Fibroblast of lung (primary cell): ENCODE results near the gene MAP1A. TPM values are rescaled to one million over a fixed set of nuclear protein-coding genes. Genes with fewer than 3 reads are reported as not detected.

ENCODE experiments used
- DNase-seq, 2 donors: peaks; one replicate each; pipeline versions ENCODE4 v3.0.0 to v3.0.0-alpha.2; 2010; ENCODE audit warnings: low read depth in 2 of 2
- H2AFZ ChIP-seq: 2 replicates; pipeline ENCODE4 v1.5.1; 2012; ENCODE audit warnings: low read length, control low read depth, inconsistent platforms
- H3K27ac ChIP-seq: 2 replicates; pipeline ENCODE4 v1.5.1; 2011; ENCODE audit warnings: low read length, control low read depth; ENCODE audit not compliant: insufficient read depth
- H3K27me3 ChIP-seq: 2 replicates; pipeline ENCODE4 v1.5.1; 2011; ENCODE audit warnings: mild to moderate bottlenecking, low read length; ENCODE audit not compliant: control insufficient read depth, insufficient read depth
- H3K36me3 ChIP-seq: 2 replicates; pipeline ENCODE4 v1.5.1; 2011; ENCODE audit warnings: low read length; ENCODE audit not compliant: control insufficient read depth, insufficient read depth
- H3K4me1 ChIP-seq: 2 replicates; pipeline ENCODE4 v1.5.1; 2011; ENCODE audit warnings: low read length; ENCODE audit not compliant: control insufficient read depth, insufficient read depth; ENCODE audit errors: extremely low read depth
- H3K4me2 ChIP-seq: 2 replicates; pipeline ENCODE4 v1.5.1; 2011; ENCODE audit warnings: low read length, control low read depth; ENCODE audit not compliant: insufficient read depth; ENCODE audit errors: extremely low read depth
- H3K4me3 ChIP-seq, 4 experiments: fragments of 200-600 bp in 1 of 4; sonication (generic) in 1 of 4; replicated peaks in 1 of 4; 2 replicates each; pipeline ENCODE4 v1.5.1; 2011 to 2016; ENCODE audit warnings: low read length in 4 of 4, low read depth in 3 of 4, mild to moderate bottlenecking in 3 of 4, control low read depth in 2 of 4, inconsistent platforms in 1 of 4, mixed read lengths in 1 of 4; ENCODE audit not compliant: insufficient read depth in 1 of 4; ENCODE audit errors: control extremely low read depth in 1 of 4
- H3K79me2 ChIP-seq: 2 replicates; pipeline ENCODE4 v1.5.1; 2012; ENCODE audit warnings: mild to moderate bottlenecking, low read length, inconsistent platforms; ENCODE audit not compliant: control insufficient read depth, insufficient read depth
- H3K9ac ChIP-seq: 2 replicates; pipeline ENCODE4 v1.5.1; 2011; ENCODE audit warnings: mild to moderate bottlenecking, low read length, control low read depth; ENCODE audit not compliant: insufficient read depth
- H3K9me3 ChIP-seq: 2 replicates; pipeline ENCODE4 v1.5.1; 2012; ENCODE audit warnings: low read depth, low read length; ENCODE audit not compliant: control insufficient read depth, insufficient read depth
- H4K20me1 ChIP-seq: 2 replicates; pipeline ENCODE4 v1.5.1; 2011; ENCODE audit warnings: low read length; ENCODE audit not compliant: control insufficient read depth, insufficient read depth; ENCODE audit errors: extremely low read depth
- EZH2 ChIP-seq: IDR thresholded peaks from 2 replicates; pipeline ENCODE4 v1.5.1; 2012; ENCODE audit warnings: low read length, control low read depth, mild to moderate bottlenecking; ENCODE audit errors: missing control alignments
- polyA minus RNA-seq: library from RNA; depleted of rRNA, polyadenylated mRNA; stranded (reverse); fragments of >200 nt; gene quantifications from 2 replicates; pipeline ENCODE4 v1.2.3, GENCODE V29; 2011; ENCODE audit warnings: low replicate concordance
- polyA plus RNA-seq, 2 donors: library from polyadenylated mRNA; depleted of rRNA in 1 of 2; stranded (reverse) in 1 of 2; unstranded in 1 of 2; fragments of >200 nt; gene quantifications; 2 replicates each; pipeline ENCODE4 v1.2.1, GENCODE V29; 2011 to 2012; ENCODE audit warnings: missing spikeins in 1 of 2
- total RNA-seq: library from RNA; depleted of rRNA; stranded (reverse); fragments of >200 nt; gene quantifications from 2 replicates; pipeline ENCODE4 v1.2.1, GENCODE V29; 2014
- TF ChIP-seq, protein P1 (sequence below), 2 donors: IDR thresholded peaks in 1 of 2; conservative IDR thresholded peaks in 1 of 2; 1 replicate in 1 of 2; 2 replicates in 1 of 2; pipeline ENCODE4 v1.5.1; 2011 to 2012; ENCODE audit warnings: low read length in 2 of 2, control low read depth in 1 of 2, inconsistent platforms in 1 of 2, low read depth in 1 of 2, mild to moderate bottlenecking in 1 of 2

MAP1A gene
- 70.4 and 201 TPM in 2 replicates for total RNA-seq
- 51.2 and 66.1 TPM in 2 replicates for polyA plus RNA-seq
- polyA plus RNA-seq (2012), result 97.9 and 99.1 TPM in 2 replicates
- polyA minus RNA-seq, result 385 and 456 TPM in 2 replicates

DNA sequence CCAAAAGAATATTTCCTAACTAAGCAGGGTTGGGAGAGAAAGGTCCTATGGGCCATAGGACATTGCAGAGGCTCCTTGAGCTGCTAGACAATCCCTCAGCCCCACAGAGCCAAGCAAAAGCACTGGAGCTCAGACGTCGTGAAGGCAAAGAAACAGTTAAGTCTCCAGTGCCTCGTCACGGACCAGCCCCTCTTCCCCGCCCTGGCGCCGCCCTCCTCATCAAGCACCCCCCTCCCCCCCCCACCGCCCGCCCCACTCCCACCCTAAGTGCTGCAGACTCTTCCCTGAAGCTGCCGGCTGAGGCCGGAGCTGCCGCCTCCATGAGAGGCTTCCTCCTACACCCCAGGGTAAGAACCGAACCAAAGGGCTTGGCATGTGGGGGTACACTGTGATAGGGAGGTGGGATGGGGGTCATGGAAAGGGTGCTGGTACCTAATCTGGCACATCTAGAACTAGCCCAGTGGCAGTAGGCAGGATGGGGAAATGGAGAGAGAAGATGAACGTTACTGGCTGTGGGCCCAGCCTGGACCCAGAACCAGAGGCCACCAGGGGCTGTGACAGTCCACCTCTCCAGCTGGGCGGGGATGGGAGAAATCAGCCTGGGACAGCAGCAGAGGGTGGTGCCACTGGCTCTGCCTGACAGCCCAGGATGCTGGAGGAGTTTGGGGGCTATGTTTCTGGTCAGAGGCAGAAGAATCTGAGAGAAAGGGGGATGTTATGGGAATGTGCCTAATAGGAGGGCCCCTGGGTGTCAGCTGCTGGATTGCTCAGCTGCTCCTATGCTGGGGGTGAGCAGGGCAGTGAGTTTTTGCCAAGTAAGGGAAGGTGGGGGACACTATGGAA, at the start of gene MAP1A:
Gene MAP1A, plus strand, starts transcription at position 255 of the 843 bp plus-strand sequence. CDS start 3,866 bp downstream, outside the sequence.
- Histone ChIP-seq H4K20me1 (no peaks in the 10 kb centered on the region), H3K9me3 (no peaks in the 10 kb centered on the region), H3K79me2 (peaks cover 45% of the 10 kb centered on the region), H3K27ac (peak within 1 kb of the TSS; percentile 93), H3K27me3 (no peaks in the 10 kb centered on the region), H3K4me3 (peak within 1 kb of the TSS; percentile 93 to 99 (median 94)), H3K4me1 (peaks cover 28% of the 10 kb centered on the region), H3K4me2 (peak within 1 kb of the TSS; percentile 99), H3K9ac (peak within 1 kb of the TSS; percentile 73), H3K36me3 (peaks cover 21% of the 10 kb centered on the region), H2AFZ (peak within 1 kb of the TSS; percentile 81)
- TF ChIP-seq, protein P1, sequence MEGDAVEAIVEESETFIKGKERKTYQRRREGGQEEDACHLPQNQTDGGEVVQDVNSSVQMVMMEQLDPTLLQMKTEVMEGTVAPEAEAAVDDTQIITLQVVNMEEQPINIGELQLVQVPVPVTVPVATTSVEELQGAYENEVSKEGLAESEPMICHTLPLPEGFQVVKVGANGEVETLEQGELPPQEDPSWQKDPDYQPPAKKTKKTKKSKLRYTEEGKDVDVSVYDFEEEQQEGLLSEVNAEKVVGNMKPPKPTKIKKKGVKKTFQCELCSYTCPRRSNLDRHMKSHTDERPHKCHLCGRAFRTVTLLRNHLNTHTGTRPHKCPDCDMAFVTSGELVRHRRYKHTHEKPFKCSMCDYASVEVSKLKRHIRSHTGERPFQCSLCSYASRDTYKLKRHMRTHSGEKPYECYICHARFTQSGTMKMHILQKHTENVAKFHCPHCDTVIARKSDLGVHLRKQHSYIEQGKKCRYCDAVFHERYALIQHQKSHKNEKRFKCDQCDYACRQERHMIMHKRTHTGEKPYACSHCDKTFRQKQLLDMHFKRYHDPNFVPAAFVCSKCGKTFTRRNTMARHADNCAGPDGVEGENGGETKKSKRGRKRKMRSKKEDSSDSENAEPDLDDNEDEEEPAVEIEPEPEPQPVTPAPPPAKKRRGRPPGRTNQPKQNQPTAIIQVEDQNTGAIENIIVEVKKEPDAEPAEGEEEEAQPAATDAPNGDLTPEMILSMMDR (conservative IDR thresholded peaks at IDR 0.05 in 1 of 2, IDR thresholded peaks at IDR 0.05 in 1 of 2; ENCODE audit: low read depth in 1 of 2, low read length in 2 of 2), result no peak
- TF ChIP-seq EZH2, result no peak
- peak; percentile 68 to 71 for DNase-seq

DNA sequence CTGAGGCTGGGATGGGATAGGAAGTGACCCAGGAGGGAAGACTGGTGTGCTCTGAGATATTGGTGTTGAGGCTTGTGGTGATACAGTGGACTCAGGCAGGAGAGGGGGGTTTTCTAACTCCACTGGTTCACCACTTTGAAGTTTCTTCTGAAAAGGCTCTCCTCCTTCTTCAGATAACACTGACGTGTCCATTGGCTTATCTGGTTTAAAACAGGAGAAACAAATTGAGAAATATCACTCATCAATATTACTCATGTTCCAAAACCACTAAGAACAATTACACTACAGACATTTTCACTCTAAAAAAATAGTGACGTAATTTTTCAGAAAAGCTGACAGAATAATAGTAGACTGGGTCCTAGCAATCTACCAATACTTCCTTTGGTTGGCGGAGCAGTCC, 47.5 kb upstream of the MAP1A start:
- Histone ChIP-seq H3K36me3 (peaks cover 5% of the 10 kb centered on the region), H3K9ac (no peak overlapping the region), H3K27me3 (no peaks in the 10 kb centered on the region), H4K20me1 (no peaks in the 10 kb centered on the region), H3K4me3 (no peak overlapping the region), H3K4me2 (no peak overlapping the region), H3K27ac (no peak overlapping the region), H3K79me2 (no peaks in the 10 kb centered on the region), H2AFZ (no peak overlapping the region), H3K9me3 (no peaks in the 10 kb centered on the region), H3K4me1 (peaks cover 10% of the 10 kb centered on the region)
- peak; percentile 60 to 90 for DNase-seq
- no peak for TF ChIP-seq EZH2
- TF ChIP-seq, protein P1 (conservative IDR thresholded peaks at IDR 0.05 in 1 of 2, IDR thresholded peaks at IDR 0.05 in 1 of 2; ENCODE audit: low read depth in 1 of 2, low read length in 2 of 2), result no peak

DNA sequence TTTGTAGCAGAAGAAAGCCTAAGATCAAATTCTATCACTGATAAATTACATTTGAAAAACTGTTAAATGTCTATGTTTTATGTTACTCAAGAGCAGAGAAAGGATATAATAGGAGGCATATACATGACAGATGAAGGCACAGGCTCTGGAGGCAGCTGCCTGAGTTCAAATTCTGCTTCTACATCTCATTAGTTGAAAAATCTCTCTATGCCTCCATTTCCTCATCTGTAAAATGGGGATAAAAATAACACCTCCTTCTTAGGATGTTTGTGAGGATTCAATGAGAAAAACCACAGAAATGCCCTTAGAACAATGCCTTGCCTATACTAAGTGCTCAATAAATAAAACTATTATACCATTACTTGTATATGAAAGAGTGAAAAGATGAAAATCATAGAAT, 45.4 kb upstream of the MAP1A start:
- H3K27ac ChIP-seq, result no peak overlapping the region
- no peak overlapping the region for H3K4me3 ChIP-seq
- H2AFZ ChIP-seq, result no peak overlapping the region
- H4K20me1 ChIP-seq, result no peaks in the 10 kb centered on the region
- TF ChIP-seq EZH2, result no peak
- TF ChIP-seq, protein P1 (conservative IDR thresholded peaks at IDR 0.05 in 1 of 2, IDR thresholded peaks at IDR 0.05 in 1 of 2; ENCODE audit: low read depth in 1 of 2, low read length in 2 of 2), result no peak
- DNase-seq, result no peak
- H3K27me3 ChIP-seq, result no peaks in the 10 kb centered on the region
- no peaks in the 10 kb centered on the region for H3K4me1 ChIP-seq
- H3K79me2 ChIP-seq, result no peaks in the 10 kb centered on the region
- peaks cover 7% of the 10 kb centered on the region for H3K36me3 ChIP-seq
- H3K9me3 ChIP-seq, result no peaks in the 10 kb centered on the region
- no peak overlapping the region for H3K4me2 ChIP-seq
- H3K9ac ChIP-seq, result no peak overlapping the region
